Endothelial cell of umbilical vein (primary cell): ENCODE data around the gene ARHGEF12. TPM values are rescaled to one million over a fixed set of nuclear protein-coding genes. Genes with fewer than 3 reads are reported as not detected.

Source experiments
- BruUV-seq: library from RNA; stranded (reverse); fragments of 400-500 nt; replicated peaks from 2 replicates; lab custom pipeline; 2021; lab: Mats Ljungman, UMichigan
- CTCF ChIA-PET: fragments of 300-600, 350-600 bp; sonication (Branson Sonifier 250); formaldehyde crosslinking; loops from one replicate; lab custom pipeline; 2021; ENCODE audit warnings: antibody characterized with exemption, inconsistent platforms; lab: Charles Lee
- POLR2A ChIA-PET: fragments of 300-600, 350-600 bp; sonication (Branson Sonifier 250); formaldehyde crosslinking; loops from one replicate; lab custom pipeline; 2021; ENCODE audit warnings: antibody characterized with exemption, inconsistent platforms; lab: Charles Lee
- DNase-seq: peaks from one replicate; pipeline ENCODE4 v3.0.0-alpha.2; 2011; ENCODE audit warnings: low read depth, low spot score
- FAIRE-seq: peaks from 2 replicates; lab custom pipeline; 2011; peaks lifted over from hg19 to GRCh38; lab: Jason Lieb, UNC
- H2AFZ ChIP-seq: 2 replicates; pipeline ENCODE4 v1.6.0; 2012; ENCODE audit warnings: low read depth, low read length, control low read depth, inconsistent platforms
- H3K27ac ChIP-seq: 2 replicates; pipeline ENCODE4 v1.5.1; 2011; ENCODE audit warnings: low read depth, mild to moderate bottlenecking, control low read depth, low read length, moderate library complexity; ENCODE audit not compliant: insufficient read depth
- H3K27me3 ChIP-seq, 2 experiments: 2 replicates each; pipeline versions ENCODE4 v1.6.0 to v1.6.1; 2011; ENCODE audit warnings: low read length in 2 of 2, mixed read lengths in 1 of 2; ENCODE audit not compliant: control insufficient read depth in 2 of 2, insufficient read depth in 2 of 2
- H3K36me3 ChIP-seq, 2 experiments: 2 replicates in 1 of 2; 3 replicates in 1 of 2; pipeline ENCODE4 v1.5.1; 2011; ENCODE audit warnings: low read length in 2 of 2, mild to moderate bottlenecking in 1 of 2, moderate library complexity in 1 of 2; ENCODE audit not compliant: control insufficient read depth in 2 of 2, insufficient read depth in 2 of 2; ENCODE audit errors: extremely low read depth in 1 of 2
- H3K4me1 ChIP-seq: 3 replicates; pipeline ENCODE4 v1.5.1; 2011; ENCODE audit warnings: mild to moderate bottlenecking, low read length; ENCODE audit not compliant: control insufficient read depth, insufficient read depth; ENCODE audit errors: extremely low read depth
- H3K4me2 ChIP-seq: 2 replicates; pipeline ENCODE4 v1.6.1; 2011; ENCODE audit warnings: low read length, control low read depth, mixed read lengths; ENCODE audit not compliant: insufficient read depth
- H3K4me3 ChIP-seq, 3 experiments: fragments of 200-600 bp in 1 of 3; sonication (generic), shearing (Covaris generic) in 1 of 3; replicated peaks in 1 of 3; 2 replicates each; pipeline ENCODE4 v1.5.1; 2011 to 2016; ENCODE audit warnings: control low read depth in 3 of 3, low read length in 3 of 3, mild to moderate bottlenecking in 2 of 3, inconsistent platforms in 1 of 3, low read depth in 1 of 3, moderate library complexity in 1 of 3; ENCODE audit not compliant: insufficient read depth in 1 of 3
- H3K79me2 ChIP-seq: 2 replicates; pipeline ENCODE4 v1.6.0; 2012; ENCODE audit warnings: low read length, inconsistent platforms; ENCODE audit not compliant: control insufficient read depth, insufficient read depth
- H3K9ac ChIP-seq: replicated peaks from 2 replicates; pipeline ENCODE3; 2011; ENCODE audit warnings: low read length, control low read depth; ENCODE audit not compliant: insufficient read depth; ENCODE audit errors: extremely low read depth
- H3K9me1 ChIP-seq: replicated peaks from 3 replicates; pipeline ENCODE4 v1.6.0; 2011; ENCODE audit warnings: mild to moderate bottlenecking, low read length; ENCODE audit not compliant: control insufficient read depth, insufficient read depth; ENCODE audit errors: extremely low read depth
- H3K9me3 ChIP-seq: replicated peaks from 2 replicates; pipeline ENCODE4 v1.5.1; 2012; ENCODE audit warnings: low read length, inconsistent platforms; ENCODE audit not compliant: control insufficient read depth, insufficient read depth
- H4K20me1 ChIP-seq: replicated peaks from 2 replicates; pipeline ENCODE3; 2011; ENCODE audit warnings: mild to moderate bottlenecking, low read length; ENCODE audit not compliant: control insufficient read depth, insufficient read depth; ENCODE audit errors: extremely low read depth
- CTCF ChIP-seq, 2 donors: IDR thresholded peaks; 1 replicate in 1 of 2; 2 replicates in 1 of 2; pipeline ENCODE4 v1.5.1; 2011; ENCODE audit warnings: low read length in 2 of 2, mild to moderate bottlenecking in 2 of 2, moderate library complexity in 2 of 2, control low read depth in 1 of 2, inconsistent platforms in 1 of 2, low read depth in 1 of 2; ENCODE audit not compliant: insufficient read depth in 1 of 2; ENCODE audit errors: extremely low read depth in 1 of 2
- EZH2 ChIP-seq: IDR thresholded peaks from 2 replicates; pipeline ENCODE4 v1.6.1; 2012; ENCODE audit warnings: borderline replicate concordance, low read depth, mild to moderate bottlenecking, moderate library complexity, low read length, inconsistent platforms; ENCODE audit not compliant: severe bottlenecking
- FOS ChIP-seq: IDR thresholded peaks from 2 replicates; pipeline ENCODE4 v1.6.1; 2011; ENCODE audit warnings: mild to moderate bottlenecking, low read length, moderate library complexity, borderline replicate concordance; ENCODE audit not compliant: insufficient read depth
- GATA2 ChIP-seq: IDR thresholded peaks from 2 replicates; pipeline ENCODE4 v1.7.0; 2011; ENCODE audit warnings: low read depth, mild to moderate bottlenecking, moderate library complexity, mixed read lengths, low read length; ENCODE audit not compliant: insufficient read length, insufficient read depth
- JUN ChIP-seq: IDR thresholded peaks from 2 replicates; pipeline ENCODE4 v1.6.1; 2011; ENCODE audit warnings: borderline replicate concordance, low read depth; ENCODE audit not compliant: insufficient read length, insufficient read depth
- MAX ChIP-seq: IDR thresholded peaks from 2 replicates; pipeline ENCODE4 v1.6.1; 2011; ENCODE audit not compliant: insufficient read depth, insufficient read length
- POLR2AphosphoS5 ChIP-seq: IDR thresholded peaks from 2 replicates; pipeline ENCODE4 v1.6.1; 2012; ENCODE audit warnings: low read depth, mild to moderate bottlenecking, control low read depth, low read length, moderate library complexity; ENCODE audit not compliant: insufficient read depth
- dilution Hi-C: fragments of 300-500 bp; cut with MboI; formaldehyde crosslinking; loops from one replicate; pipeline ENCODE4 v1.15.0; 2019; ENCODE audit warnings: low sequenced_read_pairs; ENCODE audit not compliant: extremely low pct_ligation_motif_present
- intact Hi-C: fragments of 100-400 bp; cut with micrococcal nuclease; formaldehyde crosslinking; loops from one replicate; pipeline ENCODE4 v1.10.0; 2022
- polyA plus RNA-seq, 4 experiments: library from polyadenylated mRNA; depleted of rRNA in 3 of 4; stranded (reverse) in 3 of 4; unstranded in 1 of 4; fragments of >200 nt; gene quantifications; 2 replicates each; pipeline versions ENCODE4 v1.2.1 to v1.2.3, GENCODE V29; 2011 to 2012; ENCODE audit warnings: missing spikeins in 1 of 4
- total RNA-seq: library from RNA; stranded (reverse); gene quantifications from 2 replicates; pipeline ENCODE4 v1.2.3, GENCODE V29; 2021

The ARHGEF12 gene
- total and polyA plus RNA-seq, 2 donors (not counting 3 experiments of a cell fraction or from before 2014, with no cell fraction given): 20.9 to 125 TPM

- Histone ChIP-seq H3K9me1 (no peaks in the 10 kb centered on the region), H3K4me2 (no peak overlapping the region), H4K20me1 (no peaks in the 10 kb centered on the region), H2AFZ (no peak overlapping the region), H3K4me3 (no peak overlapping the region), H3K79me2 (no peaks in the 10 kb centered on the region), H3K4me1 (no peaks in the 10 kb centered on the region), H3K27ac (no peak overlapping the region), H3K36me3 (no peaks in the 10 kb centered on the region), H3K9ac (no peak overlapping the region), H3K9me3 (no peaks in the 10 kb centered on the region), H3K27me3 (peaks cover 6 to 15% of the 10 kb centered on the region in 2 experiments)
- no TSS peak for BruUV-seq
- no peak for DNase-seq
- TF ChIP-seq JUN: no peak
- no peak for TF ChIP-seq MAX
- no peak for TF ChIP-seq EZH2
- TF ChIP-seq CTCF (IDR thresholded peaks at IDR 0.05; ENCODE audit: extremely low read depth in 1 of 2, insufficient read depth in 1 of 2, low read depth in 1 of 2, low read length in 2 of 2): no peak
- TF ChIP-seq POLR2AphosphoS5: no peak
- TF ChIP-seq GATA2: no peak
- no peak for TF ChIP-seq FOS
- POLR2A ChIA-PET: no interaction called here
- no peak for FAIRE-seq
- dilution Hi-C loops (no loop called here), intact Hi-C loops (no loop called here)
- CTCF ChIA-PET: interaction anchor here (11.4 kb wide), 1 partner anchor 63 kb away, joined by 327 read pairs; the partner anchor contains the start of gene POU2F3
Measured at GRCh38 chr11:120296554-120296953, 39.7 kb upstream of the ARHGEF12 start.
